HepG2 (cell line): ENCODE results near the gene ZSWIM8. TPM values are rescaled to one million over a fixed set of nuclear protein-coding genes. Genes with fewer than 3 reads are reported as not detected.

Experiments
- ARID3A ChIP-seq: IDR thresholded peaks from 2 replicates; pipeline ENCODE4 v1.6.1; 2012; ENCODE audit warnings: low read depth, low read length, improper control_type of control experiment
- ARID4A ChIP-seq: sonication (generic); formaldehyde crosslinking; IDR thresholded peaks from 2 replicates; pipeline ENCODE4 v1.5.0; 2020; ENCODE audit warnings: mild to moderate bottlenecking, missing genetic modification reagents, borderline replicate concordance
- HNRNPL ChIP-seq: fragments of 200-400 bp; formaldehyde crosslinking; IDR thresholded peaks from 2 replicates; pipeline ENCODE4 v1.6.1; 2017; ENCODE audit warnings: mild to moderate bottlenecking, low read depth, low read length
- MBNL3 ChIP-seq: fragments of 250-450 bp; sonication (Bioruptor Pico); conservative IDR thresholded peaks from 2 replicates; pipeline ENCODE4 v1.8.0; 2022; ENCODE audit warnings: mild to moderate bottlenecking, inconsistent platforms
- MED8 ChIP-seq: sonication (generic); formaldehyde crosslinking; IDR thresholded peaks from 2 replicates; pipeline ENCODE4 v1.8.1; 2023; ENCODE audit warnings: mild to moderate bottlenecking, missing genetic modification reagents; ENCODE audit not compliant: insufficient replicate concordance
- SIX1 ChIP-seq: sonication (generic); formaldehyde crosslinking; IDR thresholded peaks from 2 replicates; pipeline ENCODE4 v1.4.0; 2020; ENCODE audit warnings: missing genetic modification reagents, borderline replicate concordance
- SKIL ChIP-seq: sonication (generic); formaldehyde crosslinking; IDR thresholded peaks from 2 replicates; pipeline ENCODE4 v1.8.0; 2022; ENCODE audit warnings: missing genetic modification reagents, mild to moderate bottlenecking, moderate library complexity, borderline replicate concordance
- SOX5 ChIP-seq: IDR thresholded peaks from 2 replicates; pipeline ENCODE4 v1.6.1; 2016; ENCODE audit warnings: borderline replicate concordance
- TERF1 ChIP-seq: sonication (generic); formaldehyde crosslinking; IDR thresholded peaks from 2 replicates; pipeline ENCODE4 v1.8.0; 2022; ENCODE audit warnings: mild to moderate bottlenecking, missing genetic modification reagents, moderate library complexity
- ZBTB37 ChIP-seq: sonication (generic); formaldehyde crosslinking; IDR thresholded peaks from 2 replicates; pipeline ENCODE4 v1.4.0; 2020; ENCODE audit warnings: mild to moderate bottlenecking, missing genetic modification reagents
- ZBTB42 ChIP-seq: sonication (generic); formaldehyde crosslinking; IDR thresholded peaks from 2 replicates; pipeline ENCODE4 v1.5.0; 2020; ENCODE audit warnings: mild to moderate bottlenecking, missing genetic modification reagents
- ZNF143 ChIP-seq: sonication (generic); formaldehyde crosslinking; IDR thresholded peaks from 2 replicates; pipeline ENCODE4 v1.4.0; 2020; ENCODE audit warnings: missing genetic modification reagents
- ZNF224 ChIP-seq: sonication (generic); formaldehyde crosslinking; IDR thresholded peaks from 2 replicates; pipeline ENCODE4 v1.5.0; 2020; ENCODE audit warnings: mild to moderate bottlenecking, missing genetic modification reagents
- ZNF34 ChIP-seq: sonication (generic); formaldehyde crosslinking; IDR thresholded peaks from 2 replicates; pipeline ENCODE4 v1.4.0; 2020; ENCODE audit warnings: mild to moderate bottlenecking, missing genetic modification reagents, borderline replicate concordance
- ZNF652 ChIP-seq: IDR thresholded peaks from 2 replicates; pipeline ENCODE4 v1.6.1; 2016; ENCODE audit warnings: low read depth, borderline replicate concordance
- polyA plus RNA-seq, 8 experiments: library from polyadenylated mRNA; depleted of rRNA in 3 of 8; stranded (reverse) in 7 of 8; unstranded in 1 of 8; fragments of >200 nt; fragmentation: Illumina TruSeq in 4 of 8; extraction: Trizol in 4 of 8; gene quantifications; 2 replicates each; pipeline versions ENCODE4 v1.2.1 to v1.2.3, GENCODE V29; 2011 to 2016; ENCODE audit warnings: low read depth in 4 of 8, missing spikeins in 1 of 8, mixed read lengths in 1 of 8; ENCODE audit not compliant: insufficient read depth in 1 of 8
- total RNA-seq, 5 experiments: library from RNA; depleted of rRNA; stranded (reverse); fragments of >200 nt; fragmentation: Illumina TruSeq; extraction: Trizol; gene quantifications; 2 replicates each; pipeline ENCODE4 v1.2.3, GENCODE V29; 2016; ENCODE audit warnings: low read depth in 1 of 5

Gene ZSWIM8
- total and polyA plus RNA-seq, 2 of the 13 experiments (the other 11 are each of a cell fraction or from before 2014, with no cell fraction given): 39.9 to 98.2 TPM

GRCh38 chr10:73781879-73782748 lies 3.3 kb upstream of the ZSWIM8 start, which contains the start of gene CHCHD1 (continued):
- TF ChIP-seq SKIL (CRISPR knock-in tag) (no peak), ZBTB37 (no peak), HNRNPL (0 out of 2 replicates have a peak, but pooled peaks have one; percentile 15), MED8 (CRISPR knock-in tag) (no peak), SOX5 (CRISPR knock-in tag) (no peak; the same call in 1 of the 2 replicates), SIX1 (no peak), TERF1 (CRISPR knock-in tag) (no peak), ZNF143 (peak; percentile 97), ZNF224 (0 out of 2 replicates have a peak, but pooled peaks have one; percentile 59), ARID3A (no peak), ZBTB42 (peak; percentile 73; the same call in 1 of the 2 replicates), ARID4A (CRISPR knock-in tag) (peak; percentile 94), ZNF652 (CRISPR knock-in tag) (no peak), MBNL3 (CRISPR knock-in tag) (no peak), ZNF34 (CRISPR knock-in tag) (no peak)
